Endothelial cell of umbilical vein (primary cell): ENCODE results near the gene TOMM40L. TPM values are rescaled to one million over a fixed set of nuclear protein-coding genes. Genes with fewer than 3 reads are reported as not detected.

Source experiments
- BruUV-seq: library from RNA; stranded (reverse); fragments of 400-500 nt; replicated peaks from 2 replicates; lab custom pipeline; 2021; lab: Mats Ljungman, UMichigan
- CTCF ChIA-PET: fragments of 300-600, 350-600 bp; sonication (Branson Sonifier 250); formaldehyde crosslinking; loops from one replicate; lab custom pipeline; 2021; ENCODE audit warnings: antibody characterized with exemption, inconsistent platforms; lab: Charles Lee
- POLR2A ChIA-PET: fragments of 300-600, 350-600 bp; sonication (Branson Sonifier 250); formaldehyde crosslinking; loops from one replicate; lab custom pipeline; 2021; ENCODE audit warnings: antibody characterized with exemption, inconsistent platforms; lab: Charles Lee
- DNase-seq: peaks from one replicate; pipeline ENCODE4 v3.0.0-alpha.2; 2011; ENCODE audit warnings: low read depth, low spot score
- FAIRE-seq: peaks from 2 replicates; lab custom pipeline; 2011; peaks lifted over from hg19 to GRCh38; lab: Jason Lieb, UNC
- H2AFZ ChIP-seq: 2 replicates; pipeline ENCODE4 v1.6.0; 2012; ENCODE audit warnings: low read depth, low read length, control low read depth, inconsistent platforms
- H3K27ac ChIP-seq: 2 replicates; pipeline ENCODE4 v1.5.1; 2011; ENCODE audit warnings: low read depth, mild to moderate bottlenecking, control low read depth, low read length, moderate library complexity; ENCODE audit not compliant: insufficient read depth
- H3K27me3 ChIP-seq, 2 experiments: 2 replicates each; pipeline versions ENCODE4 v1.6.0 to v1.6.1; 2011; ENCODE audit warnings: low read length in 2 of 2, mixed read lengths in 1 of 2; ENCODE audit not compliant: control insufficient read depth in 2 of 2, insufficient read depth in 2 of 2
- H3K36me3 ChIP-seq, 2 experiments: 2 replicates in 1 of 2; 3 replicates in 1 of 2; pipeline ENCODE4 v1.5.1; 2011; ENCODE audit warnings: low read length in 2 of 2, mild to moderate bottlenecking in 1 of 2, moderate library complexity in 1 of 2; ENCODE audit not compliant: control insufficient read depth in 2 of 2, insufficient read depth in 2 of 2; ENCODE audit errors: extremely low read depth in 1 of 2
- H3K4me1 ChIP-seq: 3 replicates; pipeline ENCODE4 v1.5.1; 2011; ENCODE audit warnings: mild to moderate bottlenecking, low read length; ENCODE audit not compliant: control insufficient read depth, insufficient read depth; ENCODE audit errors: extremely low read depth
- H3K4me2 ChIP-seq: 2 replicates; pipeline ENCODE4 v1.6.1; 2011; ENCODE audit warnings: low read length, control low read depth, mixed read lengths; ENCODE audit not compliant: insufficient read depth
- H3K4me3 ChIP-seq, 3 experiments: fragments of 200-600 bp in 1 of 3; sonication (generic), shearing (Covaris generic) in 1 of 3; replicated peaks in 1 of 3; 2 replicates each; pipeline ENCODE4 v1.5.1; 2011 to 2016; ENCODE audit warnings: control low read depth in 3 of 3, low read length in 3 of 3, mild to moderate bottlenecking in 2 of 3, inconsistent platforms in 1 of 3, low read depth in 1 of 3, moderate library complexity in 1 of 3; ENCODE audit not compliant: insufficient read depth in 1 of 3
- H3K79me2 ChIP-seq: 2 replicates; pipeline ENCODE4 v1.6.0; 2012; ENCODE audit warnings: low read length, inconsistent platforms; ENCODE audit not compliant: control insufficient read depth, insufficient read depth
- H3K9ac ChIP-seq: replicated peaks from 2 replicates; pipeline ENCODE3; 2011; ENCODE audit warnings: low read length, control low read depth; ENCODE audit not compliant: insufficient read depth; ENCODE audit errors: extremely low read depth
- H3K9me1 ChIP-seq: replicated peaks from 3 replicates; pipeline ENCODE4 v1.6.0; 2011; ENCODE audit warnings: mild to moderate bottlenecking, low read length; ENCODE audit not compliant: control insufficient read depth, insufficient read depth; ENCODE audit errors: extremely low read depth
- H3K9me3 ChIP-seq: replicated peaks from 2 replicates; pipeline ENCODE4 v1.5.1; 2012; ENCODE audit warnings: low read length, inconsistent platforms; ENCODE audit not compliant: control insufficient read depth, insufficient read depth
- H4K20me1 ChIP-seq: replicated peaks from 2 replicates; pipeline ENCODE3; 2011; ENCODE audit warnings: mild to moderate bottlenecking, low read length; ENCODE audit not compliant: control insufficient read depth, insufficient read depth; ENCODE audit errors: extremely low read depth
- EZH2 ChIP-seq: IDR thresholded peaks from 2 replicates; pipeline ENCODE4 v1.6.1; 2012; ENCODE audit warnings: borderline replicate concordance, low read depth, mild to moderate bottlenecking, moderate library complexity, low read length, inconsistent platforms; ENCODE audit not compliant: severe bottlenecking
- FOS ChIP-seq: IDR thresholded peaks from 2 replicates; pipeline ENCODE4 v1.6.1; 2011; ENCODE audit warnings: mild to moderate bottlenecking, low read length, moderate library complexity, borderline replicate concordance; ENCODE audit not compliant: insufficient read depth
- GATA2 ChIP-seq: IDR thresholded peaks from 2 replicates; pipeline ENCODE4 v1.7.0; 2011; ENCODE audit warnings: low read depth, mild to moderate bottlenecking, moderate library complexity, mixed read lengths, low read length; ENCODE audit not compliant: insufficient read length, insufficient read depth
- JUN ChIP-seq: IDR thresholded peaks from 2 replicates; pipeline ENCODE4 v1.6.1; 2011; ENCODE audit warnings: borderline replicate concordance, low read depth; ENCODE audit not compliant: insufficient read length, insufficient read depth
- MYC ChIP-seq: IDR thresholded peaks from one replicate; pipeline ENCODE4 v1.6.1; 2011; ENCODE audit warnings: mild to moderate bottlenecking, low read depth, low read length
- POLR2A ChIP-seq: IDR thresholded peaks from 2 replicates; pipeline ENCODE4 v1.6.1; 2012; ENCODE audit warnings: low read depth, mild to moderate bottlenecking, control low read depth, low read length
- POLR2AphosphoS5 ChIP-seq: IDR thresholded peaks from 2 replicates; pipeline ENCODE4 v1.6.1; 2012; ENCODE audit warnings: low read depth, mild to moderate bottlenecking, control low read depth, low read length, moderate library complexity; ENCODE audit not compliant: insufficient read depth
- dilution Hi-C: fragments of 300-500 bp; cut with MboI; formaldehyde crosslinking; loops from one replicate; pipeline ENCODE4 v1.15.0; 2019; ENCODE audit warnings: low sequenced_read_pairs; ENCODE audit not compliant: extremely low pct_ligation_motif_present
- intact Hi-C: fragments of 100-400 bp; cut with micrococcal nuclease; formaldehyde crosslinking; loops from one replicate; pipeline ENCODE4 v1.10.0; 2022
- polyA plus RNA-seq, 4 experiments: library from polyadenylated mRNA; depleted of rRNA in 3 of 4; stranded (reverse) in 3 of 4; unstranded in 1 of 4; fragments of >200 nt; gene quantifications; 2 replicates each; pipeline versions ENCODE4 v1.2.1 to v1.2.3, GENCODE V29; 2011 to 2012; ENCODE audit warnings: missing spikeins in 1 of 4
- total RNA-seq: library from RNA; stranded (reverse); gene quantifications from 2 replicates; pipeline ENCODE4 v1.2.3, GENCODE V29; 2021
- TF ChIP-seq, protein P1 (sequence below): IDR thresholded peaks from 2 replicates; pipeline ENCODE4 v1.6.1; 2011; ENCODE audit not compliant: insufficient read depth, insufficient read length
- TF ChIP-seq, protein P2 (sequence below), 2 donors: IDR thresholded peaks; 1 replicate in 1 of 2; 2 replicates in 1 of 2; pipeline ENCODE4 v1.5.1; 2011; ENCODE audit warnings: low read length in 2 of 2, mild to moderate bottlenecking in 2 of 2, moderate library complexity in 2 of 2, control low read depth in 1 of 2, inconsistent platforms in 1 of 2, low read depth in 1 of 2; ENCODE audit not compliant: insufficient read depth in 1 of 2; ENCODE audit errors: extremely low read depth in 1 of 2

The TOMM40L gene
- total and polyA plus RNA-seq, 2 donors (not counting 3 experiments of a cell fraction or from before 2014, with no cell fraction given) = 18.6 to 18.7 TPM

GRCh38 chr1:161227196-161227871, 1.5 kb downstream of the TOMM40L start:
- peak overlapping the region; percentile 25 for H3K27ac ChIP-seq
- no peaks in the 10 kb centered on the region for H3K27me3 ChIP-seq
- no peaks in the 10 kb centered on the region for H3K79me2 ChIP-seq
- DNase-seq (peak; percentile 72), FAIRE-seq (peak; percentile 88)
- H3K9me1 ChIP-seq = no peaks in the 10 kb centered on the region
- TF ChIP-seq POLR2AphosphoS5 (peak; percentile 26), MYC (no peak), POLR2A (peak; percentile 59), FOS (no peak), EZH2 (no peak), GATA2 (no peak), JUN (no peak)
- TF ChIP-seq, protein P1, sequence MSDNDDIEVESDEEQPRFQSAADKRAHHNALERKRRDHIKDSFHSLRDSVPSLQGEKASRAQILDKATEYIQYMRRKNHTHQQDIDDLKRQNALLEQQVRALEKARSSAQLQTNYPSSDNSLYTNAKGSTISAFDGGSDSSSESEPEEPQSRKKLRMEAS = no peak
- TF ChIP-seq, protein P2, sequence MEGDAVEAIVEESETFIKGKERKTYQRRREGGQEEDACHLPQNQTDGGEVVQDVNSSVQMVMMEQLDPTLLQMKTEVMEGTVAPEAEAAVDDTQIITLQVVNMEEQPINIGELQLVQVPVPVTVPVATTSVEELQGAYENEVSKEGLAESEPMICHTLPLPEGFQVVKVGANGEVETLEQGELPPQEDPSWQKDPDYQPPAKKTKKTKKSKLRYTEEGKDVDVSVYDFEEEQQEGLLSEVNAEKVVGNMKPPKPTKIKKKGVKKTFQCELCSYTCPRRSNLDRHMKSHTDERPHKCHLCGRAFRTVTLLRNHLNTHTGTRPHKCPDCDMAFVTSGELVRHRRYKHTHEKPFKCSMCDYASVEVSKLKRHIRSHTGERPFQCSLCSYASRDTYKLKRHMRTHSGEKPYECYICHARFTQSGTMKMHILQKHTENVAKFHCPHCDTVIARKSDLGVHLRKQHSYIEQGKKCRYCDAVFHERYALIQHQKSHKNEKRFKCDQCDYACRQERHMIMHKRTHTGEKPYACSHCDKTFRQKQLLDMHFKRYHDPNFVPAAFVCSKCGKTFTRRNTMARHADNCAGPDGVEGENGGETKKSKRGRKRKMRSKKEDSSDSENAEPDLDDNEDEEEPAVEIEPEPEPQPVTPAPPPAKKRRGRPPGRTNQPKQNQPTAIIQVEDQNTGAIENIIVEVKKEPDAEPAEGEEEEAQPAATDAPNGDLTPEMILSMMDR (IDR thresholded peaks at IDR 0.05; ENCODE audit: extremely low read depth in 1 of 2, insufficient read depth in 1 of 2, low read depth in 1 of 2, low read length in 2 of 2) = peak; percentile 76 to 78
- H3K36me3 ChIP-seq = peaks cover 10% of the 10 kb centered on the region in 2 experiments
- peak overlapping the region; percentile 80 for H3K4me2 ChIP-seq
- peak overlapping the region; percentile 28 for H3K9ac ChIP-seq
- intact Hi-C loops (loop anchor here (1.0 kb wide), 4 partner anchors 64 to 155 kb away; partner anchors contain the start of gene SDHC), dilution Hi-C loops (no loop called here)
- no peaks in the 10 kb centered on the region for H3K9me3 ChIP-seq
- peak overlapping the region in 2 of 3 experiments; percentile 29 to 83 for H3K4me3 ChIP-seq
- ChIA-PET POLR2A (no interaction called here), CTCF (interaction anchor here (0.6 to 6.9 kb wide), 23 partner anchors 8 to 156 kb away, joined by 3 to 156 read pairs (median 5); partner anchors contain the start of genes ADAMTS4, CFAP126, FCER1G and NDUFS2)
- H4K20me1 ChIP-seq = no peaks in the 10 kb centered on the region
- no TSS peak for BruUV-seq
- H3K4me1 ChIP-seq = peaks cover 18% of the 10 kb centered on the region
- H2AFZ ChIP-seq = peak overlapping the region; percentile 75
